GM21619 (cell line): ENCODE data around the gene LIG1.

Experiments used
- ATAC-seq: cut with Tn5 transposase; IDR thresholded peaks from one replicate; pipeline ENCODE4 v1.9.1; 2021; ENCODE audit not compliant: unreplicated experiment

Gene LIG1

DNA sequence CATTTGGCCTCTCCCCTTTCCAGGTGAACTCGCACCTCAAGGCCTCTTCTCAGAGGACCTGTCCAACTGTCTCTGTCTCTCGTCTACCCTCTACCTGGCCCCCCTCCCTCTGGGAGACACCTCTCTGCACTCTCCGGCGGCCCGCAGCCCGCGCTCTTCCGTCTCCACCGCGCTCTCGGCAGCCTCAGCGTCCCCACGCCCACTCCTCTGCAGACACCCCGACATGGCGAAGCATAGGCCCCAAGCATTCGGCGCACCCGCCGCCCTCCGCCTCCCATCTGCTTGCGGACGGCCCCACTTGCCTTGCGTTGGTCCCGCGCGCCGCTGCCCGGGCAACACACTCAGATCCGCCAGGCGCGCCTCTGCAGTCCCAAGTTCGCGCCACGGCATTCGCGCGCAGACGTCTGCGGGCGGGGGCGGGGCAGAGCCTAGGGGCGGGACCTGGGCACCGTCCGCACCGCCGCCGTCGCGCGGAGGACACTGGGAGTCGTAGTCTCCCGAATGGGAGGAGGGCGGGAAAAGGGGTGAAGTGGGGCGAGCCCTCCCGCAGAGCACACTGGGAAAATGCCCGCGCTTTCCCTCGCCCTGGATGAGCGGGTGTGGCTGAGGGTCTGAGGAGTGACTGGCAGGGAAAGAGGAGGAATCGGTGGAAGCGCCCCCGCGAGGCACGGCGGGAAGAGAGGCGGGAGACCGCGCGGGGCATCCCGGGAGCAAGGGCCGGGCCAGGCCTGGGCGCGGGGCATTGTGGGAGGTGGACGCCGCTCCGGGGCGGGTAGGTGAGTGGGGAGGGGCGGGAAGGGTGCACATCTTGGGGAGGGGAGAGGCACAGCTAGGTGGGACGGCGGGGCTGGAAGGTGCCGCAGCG is at the start of gene LIG1, which contains the start of gene ZSWIM9:
Gene LIG1 (minus strand): TSS at position 406 of the 865 bp plus-strand sequence. CDS start 4,778 bp downstream, outside the sequence.
Gene ZSWIM9 (plus strand): TSS at position 742 of the 865 bp plus-strand sequence. CDS start 1,123 bp downstream, outside the sequence.
- ATAC-seq, result peak; percentile 74

DNA sequence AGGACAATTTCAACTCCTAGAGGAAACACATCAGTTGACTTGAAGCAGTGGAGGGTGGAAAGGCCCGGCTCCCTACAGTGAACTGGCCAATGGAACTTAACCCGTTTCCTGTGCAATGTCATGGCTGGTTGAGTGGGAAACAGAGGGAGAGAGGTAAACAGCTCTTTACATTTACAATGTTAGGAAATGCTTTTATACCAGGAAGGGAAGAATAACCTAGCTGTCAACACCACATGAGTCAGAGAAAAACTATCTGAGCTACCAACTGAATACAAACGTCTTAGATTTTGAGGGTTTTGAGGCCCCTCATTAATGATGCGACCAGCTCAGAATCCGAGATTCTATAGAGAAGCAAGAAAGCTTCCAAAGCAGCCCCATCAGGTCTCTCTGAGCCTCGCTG is 48.9 kb upstream of the LIG1 start:
- no peak for ATAC-seq

GRCh38 chr19:48216933-48217332 is 46.8 kb upstream of the LIG1 start:
- ATAC-seq, result no peak

GRCh38 chr19:48213959-48214358 is 43.8 kb upstream of the LIG1 start:
- no peak for ATAC-seq

GRCh38 chr19:48210005-48210404 is 39.9 kb upstream of the LIG1 start:
- ATAC-seq, result no peak

DNA sequence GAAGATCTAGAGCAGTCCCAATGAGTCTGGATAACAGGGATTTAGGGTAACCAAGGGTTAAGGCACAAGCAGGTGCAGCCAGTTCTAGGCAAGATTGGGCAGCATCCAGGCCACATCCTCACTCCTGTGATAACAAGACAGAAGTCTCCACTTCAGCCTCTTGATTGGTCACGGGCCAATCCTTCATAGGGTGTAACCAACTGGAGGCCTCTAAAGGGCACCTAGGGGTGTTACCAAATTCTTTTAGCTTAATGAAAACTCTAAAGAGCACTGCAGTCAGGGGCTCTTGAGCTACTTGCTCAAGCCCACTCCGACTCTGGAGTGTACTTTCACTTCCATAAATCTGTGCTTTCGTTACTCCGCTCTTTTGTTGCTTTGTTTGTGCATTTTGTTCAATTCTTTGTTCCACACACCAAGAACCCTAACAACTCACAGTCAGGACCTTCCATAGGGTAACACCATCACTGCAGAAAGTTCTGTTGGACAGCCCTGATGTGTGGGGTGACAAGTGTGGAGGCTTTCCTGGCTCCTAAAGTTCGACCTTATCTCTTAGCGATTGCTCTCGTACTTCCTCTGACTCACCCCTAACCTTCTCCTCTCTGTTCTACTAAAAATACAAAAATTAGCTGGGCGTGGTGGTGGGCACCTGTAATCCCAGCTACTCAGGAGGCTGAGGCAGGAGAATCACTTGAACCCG is 36.4 kb upstream of the LIG1 start:
- no peak for ATAC-seq

DNA sequence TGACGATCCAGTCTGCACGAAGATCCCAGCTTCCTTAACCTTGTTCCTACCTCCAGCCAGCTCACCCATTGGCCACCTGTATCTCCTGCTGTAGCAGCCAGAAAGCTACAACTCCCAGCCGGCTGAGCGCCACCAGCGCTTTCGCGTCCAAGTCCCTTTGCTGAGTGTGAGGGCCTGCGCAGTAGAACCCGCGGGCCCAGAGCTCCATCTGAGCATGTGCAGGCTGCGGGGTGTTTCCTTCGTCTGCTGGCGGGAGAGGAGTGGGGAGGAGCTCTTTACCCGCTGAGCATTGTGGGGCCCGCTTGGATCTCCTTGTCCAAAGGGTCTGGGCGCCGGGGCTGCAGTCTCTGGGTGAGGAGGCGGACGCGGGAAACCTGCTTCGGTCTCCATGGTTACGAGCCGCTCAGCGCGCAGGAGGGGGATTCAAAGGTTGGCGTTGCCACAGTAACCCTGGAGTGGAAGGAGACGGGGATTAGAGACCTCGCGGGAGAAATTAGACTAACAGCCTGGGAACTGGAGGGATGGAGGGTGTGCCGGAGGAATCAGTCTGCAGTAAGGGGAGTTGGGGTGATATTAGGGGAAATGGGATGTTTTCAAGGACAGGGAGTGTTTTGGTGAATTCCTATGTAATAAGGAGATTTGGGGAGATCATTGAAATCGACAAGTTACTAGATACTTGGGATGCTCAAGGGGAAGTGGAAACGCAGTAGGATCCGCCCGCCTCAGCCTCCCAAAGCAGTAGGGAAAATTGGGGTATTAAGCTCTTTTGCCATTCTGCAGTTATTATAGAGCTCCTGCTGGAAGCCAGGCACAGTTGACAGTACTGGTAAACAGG is 33.9 kb upstream of the LIG1 start:
- ATAC-seq, result peak; percentile 91

GRCh38 chr19:48203222-48203793 is 33.2 kb upstream of the LIG1 start:
- ATAC-seq, result no peak

DNA sequence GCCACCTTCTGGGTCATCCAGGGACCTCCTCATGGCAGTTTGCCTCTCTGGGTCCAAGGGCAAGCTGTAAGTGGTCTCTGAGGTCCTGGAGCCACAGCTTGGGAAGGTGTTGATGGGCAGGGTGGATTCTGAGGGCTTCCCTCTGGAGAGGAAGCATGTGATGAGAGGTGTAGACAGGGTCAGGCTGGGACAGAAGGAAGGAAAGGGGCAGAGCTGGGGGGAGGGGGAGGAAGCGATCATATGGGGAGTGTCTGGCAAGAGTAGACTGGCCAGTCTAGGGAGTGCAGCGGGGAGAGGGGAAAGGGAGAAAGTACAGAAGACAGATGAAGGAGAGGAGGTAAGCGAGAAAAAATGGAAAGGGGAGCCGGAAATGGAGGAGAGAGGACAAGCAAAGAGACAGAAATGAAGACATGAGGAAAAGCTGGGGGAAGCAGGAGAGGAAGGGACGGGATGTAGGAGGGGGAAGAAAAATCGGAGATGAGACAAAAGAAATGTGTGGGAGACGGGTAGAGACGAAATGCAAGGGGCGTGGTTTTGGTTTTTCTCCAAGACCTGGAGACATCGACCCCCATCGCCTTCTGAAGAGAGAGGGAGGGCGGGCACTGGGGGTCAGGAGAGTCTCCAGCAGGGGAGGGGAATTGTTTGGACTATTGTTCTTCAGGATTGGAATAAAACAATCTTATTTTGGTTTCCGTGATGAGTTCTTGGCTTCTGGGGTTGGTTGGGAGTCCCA is 27.0 kb upstream of the LIG1 start:
- no peak for ATAC-seq

DNA sequence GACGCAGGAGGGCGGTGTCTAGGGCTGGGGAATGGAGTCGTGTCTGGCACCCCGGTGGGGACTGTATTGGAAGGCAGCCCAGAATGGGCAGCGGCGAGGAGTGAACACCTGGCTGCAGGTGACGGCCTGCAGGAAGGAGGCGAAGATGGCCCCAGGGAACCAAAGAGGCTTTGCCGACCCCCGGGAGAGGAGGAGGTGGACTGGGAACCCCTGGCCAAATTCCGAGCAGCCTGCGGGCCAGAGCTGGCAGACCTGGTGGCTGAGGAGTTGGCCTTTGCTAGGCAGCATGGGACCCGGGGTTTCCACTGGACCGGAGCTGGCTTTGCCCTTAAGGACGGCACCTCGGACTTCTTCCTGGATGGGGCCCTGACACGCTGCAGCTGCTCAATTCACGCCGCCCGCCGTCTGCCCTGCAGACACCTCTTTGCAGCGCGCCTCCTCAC is 26.2 kb upstream of the LIG1 start:
- no peak for ATAC-seq

DNA sequence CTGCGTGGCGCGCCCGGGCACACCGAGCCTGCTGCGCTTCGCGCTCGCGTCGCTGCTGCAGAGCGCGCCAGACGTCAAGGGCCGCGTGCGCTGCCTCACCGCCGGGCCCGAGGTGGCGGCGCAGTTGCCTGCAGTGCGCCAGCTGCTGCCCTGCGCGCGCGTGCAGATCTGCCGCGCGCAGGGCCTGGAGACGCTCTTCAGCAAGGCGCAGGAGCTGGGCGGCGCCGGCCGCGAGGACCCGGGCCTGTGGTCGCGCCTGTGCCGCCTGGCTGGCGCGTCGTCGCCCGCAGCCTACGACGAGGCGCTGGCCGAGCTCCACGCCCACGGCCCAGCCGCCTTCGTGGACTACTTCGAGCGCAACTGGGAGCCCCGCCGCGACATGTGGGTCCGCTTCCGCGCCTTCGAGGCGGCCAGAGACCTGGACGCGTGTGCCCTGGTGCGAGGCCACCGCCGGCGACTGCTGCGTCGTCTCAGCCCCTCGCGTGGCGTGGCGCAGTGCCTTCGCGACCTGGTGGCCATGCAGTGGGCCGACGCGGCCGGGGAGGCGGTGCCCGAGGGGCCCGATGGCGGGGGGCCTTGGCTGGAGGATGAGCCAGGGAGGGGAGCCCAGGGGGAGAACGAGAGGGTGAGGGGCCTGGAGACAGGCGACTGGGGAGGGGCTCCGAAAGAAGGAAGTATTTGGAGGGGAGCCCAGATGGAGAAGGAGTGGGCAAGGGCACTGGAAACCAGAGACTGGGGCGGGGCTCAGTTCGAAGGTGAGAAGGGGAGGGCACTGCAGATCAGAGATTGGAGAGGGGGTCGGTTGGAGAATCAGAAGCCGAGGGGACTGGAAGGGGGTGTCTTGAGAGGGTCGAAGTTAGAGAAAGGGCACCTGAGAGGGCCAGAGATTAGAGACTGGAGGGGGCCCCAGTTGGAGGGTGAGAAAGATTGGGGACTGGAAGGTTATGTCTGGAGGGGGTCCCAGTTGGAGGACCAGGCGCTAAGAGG is 25.0 kb upstream of the LIG1 start:
- ATAC-seq, result no peak

DNA sequence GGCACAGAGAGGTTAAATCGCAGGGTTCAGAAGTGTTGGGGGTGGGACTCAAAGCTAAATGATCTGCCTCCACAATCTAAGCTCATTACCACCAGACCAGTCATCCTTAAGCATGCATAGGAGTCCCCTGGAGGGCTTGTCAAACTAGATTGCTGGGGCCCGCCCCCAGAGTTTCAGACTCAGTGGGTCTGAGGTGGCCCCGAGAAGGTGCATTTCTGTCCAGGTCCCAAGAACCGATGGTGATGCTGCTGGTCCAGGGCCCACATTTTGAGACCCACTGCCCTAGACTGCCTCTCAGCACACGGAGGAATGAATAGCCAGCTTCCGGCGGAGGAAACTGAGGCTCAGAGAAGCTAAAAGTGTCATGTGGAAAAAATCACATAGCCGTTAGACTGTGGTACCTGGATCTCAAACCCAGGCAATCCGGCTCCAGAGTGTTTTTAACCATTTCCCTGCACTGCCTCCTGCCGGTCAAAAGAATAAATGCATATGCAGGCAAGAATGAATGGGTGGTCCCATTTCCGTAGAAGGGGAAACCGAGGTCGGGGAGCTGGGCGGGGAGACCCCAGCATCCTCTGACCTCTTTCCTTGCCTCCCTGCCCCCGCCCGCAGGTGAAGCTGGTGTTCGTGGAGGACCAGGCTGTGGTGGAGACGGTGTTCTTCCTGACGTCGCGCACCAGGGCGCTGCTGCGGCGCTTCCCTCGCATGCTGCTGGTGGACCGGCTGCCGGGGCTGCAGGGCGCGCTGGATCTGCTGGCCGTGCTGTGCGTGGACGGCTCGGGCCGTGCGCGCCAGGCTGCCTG is 24.1 kb upstream of the LIG1 start:
- no peak for ATAC-seq

DNA sequence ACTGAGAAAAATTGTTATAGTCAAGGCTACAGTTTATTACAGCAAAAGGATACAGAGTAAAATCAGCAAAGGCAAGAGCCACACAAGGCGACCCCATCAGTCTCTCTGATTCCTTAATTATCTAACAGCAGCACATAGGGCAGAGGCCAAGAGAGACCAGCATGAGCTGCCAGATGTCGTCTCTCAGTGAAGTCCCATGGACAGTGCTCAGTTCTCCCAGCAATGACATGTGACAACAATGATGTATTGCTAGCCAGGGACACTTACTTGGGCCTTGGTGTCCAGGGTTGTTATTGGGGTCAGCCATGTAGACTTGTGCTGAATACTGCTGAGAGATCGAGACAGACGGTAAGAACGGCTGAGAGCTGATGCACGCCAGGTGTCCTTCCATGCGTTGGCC is 22.6 kb upstream of the LIG1 start:
- no peak for ATAC-seq

GRCh38 chr19:48190885-48191284 is 20.7 kb upstream of the LIG1 start:
- ATAC-seq, result no peak

GRCh38 chr19:48190288-48190884 is 20.2 kb upstream of the LIG1 start:
- ATAC-seq, result no peak

- peak; percentile 55 for ATAC-seq
Measured at GRCh38 chr19:48186541-48186991, 16.4 kb upstream of the LIG1 start.

DNA sequence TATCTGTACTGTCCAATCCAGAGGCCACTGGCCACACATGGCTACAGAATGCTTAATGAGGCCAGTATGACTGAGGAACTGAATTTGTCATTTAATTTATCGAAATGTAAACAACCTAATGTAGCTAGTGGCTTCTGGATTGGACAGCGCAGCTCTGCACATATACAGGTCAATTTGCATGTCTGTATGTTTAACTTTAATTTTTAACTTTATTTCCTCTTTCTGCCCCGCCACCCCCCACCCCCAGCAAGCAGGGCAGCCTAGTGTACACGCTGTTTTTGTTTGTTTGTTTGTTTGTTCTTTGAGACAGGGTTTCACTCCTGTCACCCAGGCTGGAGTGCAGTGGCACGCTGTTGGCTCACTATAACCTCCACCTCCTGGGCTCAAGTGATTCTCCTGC is 15.9 kb upstream of the LIG1 start:
- peak; percentile 51 for ATAC-seq

GRCh38 chr19:48183356-48183755 is 13.2 kb upstream of the LIG1 start:
- no peak for ATAC-seq
